GM12878 (cell line): ENCODE data around the gene MUTYH. TPM values are rescaled to one million over a fixed set of nuclear protein-coding genes. Genes with fewer than 3 reads are reported as not detected.

ENCODE experiments used
- ATAC-seq: fragments of 200-7000 bp; cut with Tn5 transposase; 3 replicates; pipeline ENCODE4 v1.9.1; 2020; ENCODE audit warnings: mild to moderate bottlenecking, moderate library complexity
- BruUV-seq: library from RNA; stranded (reverse); fragments of 400-500 nt; replicated peaks from 2 replicates; lab custom pipeline; 2021; lab: Mats Ljungman, UMichigan
- CTCF ChIA-PET: fragments of 300-600 bp; sonication (Branson Sonifier 250); formaldehyde crosslinking; extraction: SDS; loops from one replicate; lab custom pipeline; 2021; ENCODE audit warnings: inconsistent platforms; lab: Yijun Ruan, JAX
- POLR2A ChIA-PET: fragments of 350-600 bp; formaldehyde crosslinking; extraction: SDS; loops from one replicate; lab custom pipeline; 2021; ENCODE audit warnings: inconsistent platforms; lab: Charles Lee
- RAD21 ChIA-PET: fragments of 300-600 bp; sonication (Branson Sonifier 250); formaldehyde crosslinking; loops from one replicate; lab custom pipeline; 2023; ENCODE audit warnings: antibody characterized with exemption; ENCODE audit not compliant: unreplicated experiment; lab: Charles Lee
- SMC1A ChIA-PET: fragments of 300-600 bp; sonication (Branson Sonifier 250); formaldehyde crosslinking; loops from one replicate; lab custom pipeline; 2023; ENCODE audit not compliant: unreplicated experiment, uncharacterized antibody; lab: Charles Lee
- DNase-seq: peaks from one replicate; pipeline ENCODE4 v3.0.0-alpha.2; 2011; ENCODE audit warnings: low read depth, low spot score
- FAIRE-seq: peaks from 3 replicates; lab custom pipeline; 2011; peaks lifted over from hg19 to GRCh38; lab: Jason Lieb, UNC
- H2AFZ ChIP-seq: 2 replicates; pipeline ENCODE4 v1.6.0; 2011; ENCODE audit warnings: low read depth, low read length, control low read depth; ENCODE audit not compliant: control insufficient read depth
- H3K27ac ChIP-seq: 2 replicates; pipeline ENCODE4 v1.5.1; 2011; ENCODE audit warnings: control low read depth; ENCODE audit not compliant: control insufficient read depth, insufficient read depth
- H3K27me3 ChIP-seq, 2 experiments: replicated peaks in 1 of 2; 2 replicates each; pipeline versions ENCODE4 v1.6.0 to v1.6.1; 2011; ENCODE audit warnings: low read length in 1 of 2; ENCODE audit not compliant: control insufficient read depth in 2 of 2, insufficient read depth in 2 of 2
- H3K36me3 ChIP-seq, 2 experiments: 2 replicates each; pipeline ENCODE4 v1.5.1; 2011; ENCODE audit warnings: low read length in 1 of 2; ENCODE audit not compliant: control insufficient read depth in 2 of 2, insufficient read depth in 2 of 2
- H3K4me1 ChIP-seq: 2 replicates; pipeline ENCODE4 v1.6.1; 2011; ENCODE audit warnings: mild to moderate bottlenecking, low read length, moderate library complexity, mixed read lengths; ENCODE audit not compliant: control insufficient read depth, insufficient read depth
- H3K4me2 ChIP-seq: 2 replicates; pipeline ENCODE4 v1.6.0; 2011; ENCODE audit warnings: control low read depth; ENCODE audit not compliant: control insufficient read depth, insufficient read depth
- H3K4me3 ChIP-seq: fragments of 200-600 bp; sonication (generic); 2 replicates; pipeline ENCODE4 v1.5.1; 2016
- H3K79me2 ChIP-seq: 2 replicates; pipeline ENCODE4 v1.6.0; 2011; ENCODE audit warnings: low read length; ENCODE audit not compliant: control insufficient read depth, insufficient read depth
- H3K9ac ChIP-seq: 2 replicates; pipeline ENCODE4 v1.8.0; 2011; ENCODE audit warnings: low read length, control low read depth, mixed read lengths; ENCODE audit not compliant: control insufficient read depth, insufficient read depth
- H3K9me3 ChIP-seq: replicated peaks from 3 replicates; pipeline ENCODE4 v1.5.1; 2011; ENCODE audit warnings: mild to moderate bottlenecking, low read length; ENCODE audit not compliant: control insufficient read depth, insufficient read depth
- H4K20me1 ChIP-seq: 2 replicates; pipeline ENCODE4 v1.6.0; 2011; ENCODE audit not compliant: control insufficient read depth, insufficient read depth
- NKRF ChIP-seq: fragments of 450-650 bp; conservative IDR thresholded peaks from 2 replicates; pipeline ENCODE4 v1.6.1; 2017; ENCODE audit warnings: mild to moderate bottlenecking, moderate library complexity
- PBX3 ChIP-seq: IDR thresholded peaks from 2 replicates; pipeline ENCODE4 v1.6.1; 2011; ENCODE audit warnings: mild to moderate bottlenecking, low read depth, low read length, moderate library complexity; ENCODE audit not compliant: insufficient replicate concordance
- SPI1 ChIP-seq: IDR thresholded peaks from 2 replicates; pipeline ENCODE4 v1.6.1; 2011; ENCODE audit warnings: low read depth, mild to moderate bottlenecking, low read length, moderate library complexity, borderline replicate concordance; ENCODE audit not compliant: insufficient read depth
- SRF ChIP-seq, 2 experiments: IDR thresholded peaks; 2 replicates each; pipeline ENCODE4 v1.6.1; 2011; ENCODE audit warnings: low read depth in 2 of 2, low read length in 2 of 2, mild to moderate bottlenecking in 1 of 2, moderate library complexity in 1 of 2
- ZBTB4 ChIP-seq: fragments of 450-650 bp; formaldehyde crosslinking; IDR thresholded peaks from 2 replicates; pipeline ENCODE4 v1.4.0; 2022; ENCODE audit warnings: mild to moderate bottlenecking, moderate library complexity
- ZNF687 ChIP-seq: fragments of 450-650 bp; IDR thresholded peaks from 2 replicates; pipeline ENCODE4 v1.6.1; 2017; ENCODE audit warnings: mild to moderate bottlenecking, moderate library complexity
- WGBS: methylation state at CpG from one replicate; pipeline ENCODE4 v1.1.6; 2016; ENCODE audit warnings: low lambda C conversion rate; ENCODE audit not compliant: insufficient replicate concordance, insufficient coverage; ENCODE audit errors: missing lambda C conversion rate; 5-methylcytosine and 5-hydroxymethylcytosine counted together
- in situ Hi-C: fragments of 300-500 bp; cut with MboI; formaldehyde crosslinking; loops from 9 replicates; pipeline ENCODE4 v1.14.3; 2018; ENCODE audit warnings: mixed read lengths
- intact Hi-C: fragments of 100-400 bp; cut with micrococcal nuclease; formaldehyde crosslinking; loops from one replicate; pipeline ENCODE4 v1.14.2; 2022; ENCODE audit not compliant: unreplicated experiment
- polyA plus RNA-seq, 11 experiments: library from polyadenylated mRNA; depleted of rRNA in 4 of 11; unstranded in 6 of 11; stranded (reverse) in 5 of 11; fragments of >200 nt; fragmentation: Nextera tagmentation in 4 of 11; fragmentation: Illumina TruSeq in 1 of 11; extraction: Ambion mirVana in 4 of 11; extraction: Trizol in 1 of 11; gene quantifications; 1 replicate in 1 of 11; 2 replicates in 10 of 11; pipeline versions ENCODE4 v1.2.1 to v1.2.3, GENCODE V29; 2011 to 2016; ENCODE audit warnings: inconsistent platforms in 2 of 11, missing spikeins in 2 of 11, low read depth in 1 of 11
- total RNA-seq, 4 experiments: library from RNA; depleted of rRNA in 3 of 4; stranded (reverse); fragments of >200 nt in 3 of 4; fragmentation: Illumina TruSeq in 1 of 4; extraction: Trizol in 1 of 4; gene quantifications; 2 replicates each; pipeline versions ENCODE4 v1.2.1 to v1.2.3, GENCODE V29; 2013 to 2021

MUTYH gene
- total and polyA plus RNA-seq, 10 of the 15 experiments (the other 5 are each of a cell fraction or from before 2014, with no cell fraction given): 2.5 to 42.0 (median 30.0) TPM

GRCh38 chr1:45356186-45356585 is 15.9 kb upstream of the MUTYH start (continued):
- no peak for TF ChIP-seq ZNF687

- Histone ChIP-seq H3K4me3 (no peak overlapping the region), H3K79me2 (no peaks in the 10 kb centered on the region), H4K20me1 (no peaks in the 10 kb centered on the region), H3K9ac (no peak overlapping the region), H3K9me3 (no peaks in the 10 kb centered on the region), H2AFZ (no peak overlapping the region), H3K36me3 (peaks cover 0 to 3% of the 10 kb centered on the region in 2 experiments; a peak in 1 of 4 replicates), H3K4me2 (no peak overlapping the region), H3K27ac (no peak overlapping the region), H3K27me3 (no peaks in the 10 kb centered on the region), H3K4me1 (peaks cover 6% of the 10 kb centered on the region; the same call in 1 of the 2 replicates)
- DNase-seq: no peak
- ATAC-seq: no peak
- TF ChIP-seq PBX3: no peak
- TF ChIP-seq ZBTB4 (CRISPR knock-in tag): no peak
- no peak for TF ChIP-seq SPI1
- no peak for TF ChIP-seq NKRF
- TF ChIP-seq SRF (IDR thresholded peaks at IDR 0.05; ENCODE audit: low read depth in 2 of 2, low read length in 2 of 2): no peak
- FAIRE-seq: no peak
- ChIA-PET CTCF (interaction anchor here (0.6 to 11.7 kb wide), 4 partner anchors 15 to 189 kb away, joined by 3 to 508 read pairs (median 7); partner anchors contain the start of genes MUTYH, TESK2 and TOE1), SMC1A (interaction anchor here (1.0 to 11.6 kb wide), 4 partner anchors 12 to 137 kb away, joined by 3 to 369 read pairs (median 4); partner anchors contain the start of gene TESK2), RAD21 (interaction anchor here (7.7 to 13.5 kb wide), 2 partner anchors 16 to 137 kb away, joined by 28 to 319 read pairs; partner anchors contain the start of genes MUTYH, TESK2 and TOE1), POLR2A (interaction anchor here (0.7 to 1.6 kb wide), 4 partner anchors 9 to 163 kb away, joined by 3 to 7 read pairs (median 4); no protein-coding TSS in a partner anchor)
- 5% methylated on average over 2 of the region's 2 CpGs for WGBS
- no TSS peak for BruUV-seq
- intact Hi-C loops (no loop called here), in situ Hi-C loops (loop anchor here (10.0 kb wide), 1 partner anchor 209 kb away; no protein-coding TSS in a partner anchor)
Observed at GRCh38 chr1:45355683-45356082, 15.4 kb upstream of the MUTYH start.
